Fibroblast of skin of left quadriceps (primary cell): ENCODE measurements around the gene CYBA.

Experiments
- DNase-seq, 2 experiments: peaks; one replicate each; pipeline ENCODE4 v3.0.0-alpha.2; 2013; ENCODE audit warnings: low read depth in 2 of 2

CYBA gene

DNA sequence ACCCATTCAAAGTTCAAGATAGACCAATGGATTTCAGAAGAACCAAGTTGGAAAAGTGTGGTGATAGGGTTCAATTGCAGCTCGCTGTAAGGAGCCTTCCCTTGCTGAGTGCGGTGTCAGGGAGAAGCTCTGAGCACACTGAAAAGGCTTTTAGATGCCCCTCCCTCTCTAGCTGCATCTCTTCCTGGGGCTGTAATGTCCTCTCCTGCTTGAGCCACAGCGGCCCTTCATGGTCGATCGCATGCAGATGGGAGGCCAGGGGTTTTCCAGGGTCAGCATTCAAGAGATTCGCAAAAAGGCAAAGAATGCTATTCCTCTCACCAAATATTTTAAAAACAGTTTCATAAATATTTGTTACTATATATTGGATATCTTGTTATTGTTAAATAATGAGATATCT is 56.9 kb downstream of the CYBA start:
- DNase-seq, result no peak

DNA sequence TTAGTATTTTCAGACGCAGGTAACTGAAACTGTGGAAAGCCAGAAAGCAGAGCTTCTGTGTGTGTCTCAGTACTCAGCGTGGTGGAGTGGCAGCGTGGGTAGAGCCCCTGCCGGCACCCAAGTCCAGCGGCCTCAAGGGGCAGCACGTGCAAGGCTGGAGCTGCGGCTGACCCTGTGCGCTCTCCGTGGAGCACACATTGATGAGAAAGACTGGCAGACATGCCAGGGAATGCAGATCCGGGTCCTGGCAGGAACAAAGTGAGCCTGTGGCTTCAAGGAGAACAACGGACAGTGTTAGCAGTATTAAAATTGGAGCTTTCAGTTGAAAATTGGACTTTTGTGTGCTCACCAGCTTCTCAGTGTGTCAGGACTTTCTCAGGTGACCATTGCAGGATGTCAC is 57.4 kb downstream of the CYBA start:
- DNase-seq, result no peak
